Erythroblast (primary cell): ENCODE results near the gene GPR18.

Experiments
- GATA1 ChIP-seq: IDR thresholded peaks from 2 replicates; pipeline ENCODE4 v1.6.1; 2011; ENCODE audit warnings: low read depth, mild to moderate bottlenecking, control low read depth, low read length, moderate library complexity
- POLR2A ChIP-seq: IDR thresholded peaks from 2 replicates; pipeline ENCODE4 v1.6.1; 2011; ENCODE audit warnings: mild to moderate bottlenecking, low read length

DNA sequence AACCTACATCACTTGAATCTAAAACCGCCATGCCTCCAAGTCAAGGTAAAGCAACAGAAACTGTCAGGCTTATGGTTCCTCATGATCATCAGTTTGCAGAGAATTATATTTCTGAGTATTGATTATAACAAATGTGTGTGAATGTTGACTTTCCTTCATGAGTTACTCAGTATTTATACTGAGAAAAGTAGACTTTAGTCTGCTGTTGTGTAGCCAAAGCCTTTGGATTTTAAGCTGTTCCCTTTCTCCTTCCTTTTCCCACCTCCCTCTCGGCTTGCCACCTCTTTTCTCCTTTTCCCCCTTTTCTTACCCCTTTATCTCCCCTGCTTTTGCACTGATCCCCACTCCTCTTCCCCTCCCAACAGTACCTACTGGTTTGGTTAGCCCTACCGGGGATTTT lies 20.7 kb upstream of the GPR18 start:
- TF ChIP-seq POLR2A (no peak), GATA1 (no peak)
